HCT116 (cell line): Measurements from ENCODE around the gene GLOD5. TPM values are rescaled to one million over a fixed set of nuclear protein-coding genes. Genes with fewer than 3 reads are reported as not detected.
A peak's percentile ranks its signal among the peaks of the same experiment; 100 is the strongest.

Source experiments
- ATAC-seq: fragments of 200-7000 bp; cut with Tn5 transposase; 2 replicates; pipeline ENCODE4 v1.9.1; 2020; ENCODE audit warnings: mild to moderate bottlenecking, moderate library complexity
- BruUV-seq: library from RNA; stranded (reverse); fragments of 400-500 nt; replicated peaks from 2 replicates; lab custom pipeline; 2021; lab: Mats Ljungman, UMichigan
- CTCF ChIA-PET: fragments of 300-600 bp; sonication (Branson Sonifier 250); formaldehyde crosslinking; loops from one replicate; lab custom pipeline; 2021; ENCODE audit warnings: antibody characterized with exemption; lab: Charles Lee
- POLR2A ChIA-PET: fragments of 300-600, 350-600 bp; sonication (Branson Sonifier 250); formaldehyde crosslinking; loops from one replicate; lab custom pipeline; 2021; ENCODE audit warnings: antibody characterized with exemption; lab: Charles Lee
- RAD21 ChIA-PET, 2 experiments: fragments of 300-600 bp; sonication (Branson Sonifier 250); formaldehyde crosslinking; loops; one replicate each; lab custom pipeline; 2023; ENCODE audit warnings: low total read pairs in 2 of 2; ENCODE audit not compliant: uncharacterized antibody in 2 of 2, unreplicated experiment in 2 of 2, low non-redundant PET in 1 of 2; lab: Charles Lee
- DNase-seq: peaks from one replicate; pipeline ENCODE4 v3.0.0-alpha.2; 2010; ENCODE audit warnings: low read depth, low spot score
- H2AFZ ChIP-seq: fragments of 200-600 bp; shearing (Covaris generic), sonication (generic); 2 replicates; pipeline ENCODE4 v1.6.1; 2017; ENCODE audit warnings: low read depth, mixed run types, mixed read lengths, antibody characterized with exemption, low read length; ENCODE audit not compliant: poor library complexity, severe bottlenecking
- H3K27ac ChIP-seq: 2 replicates; pipeline ENCODE4 v1.5.1; 2012; ENCODE audit warnings: low read depth, low read length
- H3K27me3 ChIP-seq: fragments of 200-600 bp; sonication (generic); 2 replicates; pipeline ENCODE4 v1.6.1; 2016; ENCODE audit warnings: mixed run types, low read length, mixed read lengths; ENCODE audit not compliant: insufficient read depth
- H3K36me3 ChIP-seq, 2 experiments: fragments of 200-500 bp in 1 of 2; fragments of 200-600 bp in 1 of 2; sonication (Bioruptor generic) in 1 of 2; sonication (generic) in 1 of 2; 2 replicates each; pipeline versions ENCODE4 v1.5.1 to v1.6.1; 2014 to 2016; ENCODE audit warnings: low read length in 2 of 2, inconsistent platforms in 1 of 2, mixed read lengths in 1 of 2, mixed run types in 1 of 2; ENCODE audit not compliant: insufficient read depth in 2 of 2, control insufficient read depth in 1 of 2
- H3K4me1 ChIP-seq, 2 experiments: fragments of 200-600 bp in 1 of 2; sonication (generic) in 1 of 2; 2 replicates each; pipeline versions ENCODE4 v1.5.1 to v1.6.1; 2012 to 2017; ENCODE audit warnings: low read length in 2 of 2, inconsistent platforms in 1 of 2, mild to moderate bottlenecking in 1 of 2, mixed read lengths in 1 of 2, mixed run types in 1 of 2, moderate library complexity in 1 of 2; ENCODE audit not compliant: insufficient read depth in 2 of 2, control insufficient read depth in 1 of 2
- H3K4me2 ChIP-seq: fragments of 200-600 bp; sonication (generic); 2 replicates; pipeline ENCODE4 v1.6.1; 2017; ENCODE audit warnings: mixed run types, low read length, mixed read lengths
- H3K4me3 ChIP-seq, 2 experiments: fragments of 200-600 bp in 1 of 2; sonication (generic) in 1 of 2; replicated peaks in 1 of 2; 2 replicates each; pipeline ENCODE4 v1.5.1; 2011 to 2016; ENCODE audit warnings: low read length in 2 of 2, control low read depth in 1 of 2, low read depth in 1 of 2, mild to moderate bottlenecking in 1 of 2, mixed read lengths in 1 of 2, mixed run types in 1 of 2
- H3K79me2 ChIP-seq: fragments of 200-600 bp; sonication (generic); 2 replicates; pipeline ENCODE4 v1.6.1; 2017; ENCODE audit warnings: mild to moderate bottlenecking, mixed run types, low read length, moderate library complexity, mixed read lengths; ENCODE audit not compliant: insufficient read depth
- H3K9ac ChIP-seq: fragments of 200-600 bp; sonication (generic); 2 replicates; pipeline ENCODE4 v1.6.1; 2016; ENCODE audit warnings: low read length, mixed read lengths
- H3K9me2 ChIP-seq: fragments of 200-600 bp; sonication (generic), shearing (Covaris generic); 2 replicates; pipeline ENCODE4 v1.6.1; 2017; ENCODE audit warnings: mixed run types, mild to moderate bottlenecking, moderate library complexity; ENCODE audit not compliant: insufficient read depth
- H3K9me3 ChIP-seq, 2 experiments: fragments of 200-500 bp in 1 of 2; fragments of 200-600 bp in 1 of 2; sonication (Bioruptor generic) in 1 of 2; sonication (generic) in 1 of 2; 2 replicates each; pipeline ENCODE4 v1.6.1; 2014 to 2017; ENCODE audit warnings: low read length in 2 of 2, mixed read lengths in 2 of 2, inconsistent platforms in 1 of 2, low read depth in 1 of 2, mild to moderate bottlenecking in 1 of 2, mixed run types in 1 of 2, moderate library complexity in 1 of 2; ENCODE audit not compliant: control insufficient read depth in 1 of 2, insufficient read depth in 1 of 2
- H4K20me1 ChIP-seq: fragments of 200-600 bp; sonication (generic), shearing (Covaris generic); 2 replicates; pipeline ENCODE4 v1.6.1; 2017; ENCODE audit warnings: mixed run types, mild to moderate bottlenecking, moderate library complexity; ENCODE audit not compliant: insufficient read depth
- ELF1 ChIP-seq: IDR thresholded peaks from 2 replicates; pipeline ENCODE4 v1.6.1; 2012; ENCODE audit warnings: low read depth, borderline replicate concordance
- EZH2 ChIP-seq: fragments of 200-600 bp; sonication (generic); IDR thresholded peaks from 2 replicates; pipeline ENCODE4 v1.6.1; 2017; ENCODE audit warnings: antibody characterized with exemption, mixed run types
- FOSL1 ChIP-seq: IDR thresholded peaks from 2 replicates; pipeline ENCODE4 v1.6.1; 2012; ENCODE audit warnings: low read depth
- JUND ChIP-seq: IDR thresholded peaks from 2 replicates; pipeline ENCODE4 v1.6.1; 2012
- POLR2AphosphoS5 ChIP-seq: IDR thresholded peaks from 2 replicates; pipeline ENCODE4 v1.6.1; 2011; ENCODE audit warnings: mild to moderate bottlenecking, low read depth, low read length, moderate library complexity
- RAD21 ChIP-seq: IDR thresholded peaks from 2 replicates; pipeline ENCODE4 v1.6.1; 2012; ENCODE audit warnings: low read depth, mild to moderate bottlenecking
- REST ChIP-seq: IDR thresholded peaks from 2 replicates; pipeline ENCODE4 v1.6.1; 2012; ENCODE audit warnings: low read depth
- ZFX ChIP-seq: fragments of 450-650 bp; IDR thresholded peaks from 2 replicates; pipeline ENCODE4 v1.6.1; 2017
- intact Hi-C: fragments of 100-400 bp; cut with micrococcal nuclease; formaldehyde crosslinking; loops from 2 replicates; pipeline ENCODE4 v1.10.0; 2022
- total RNA-seq: library from RNA; stranded (reverse); gene quantifications from one replicate; pipeline ENCODE4 v1.2.1, GENCODE V29; 2021; ENCODE audit not compliant: unreplicated experiment
- TF ChIP-seq, protein P1 (sequence below), 3 experiments: fragments of 200-600 bp in 1 of 3; sonication (generic) in 1 of 3; IDR thresholded peaks in 2 of 3; conservative IDR thresholded peaks in 1 of 3; 2 replicates each; pipeline ENCODE4 v1.5.1; 2012 to 2017; ENCODE audit warnings: low read depth in 2 of 3, low read length in 2 of 3, antibody characterized with exemption in 1 of 3, borderline replicate concordance in 1 of 3, control low read depth in 1 of 3, mild to moderate bottlenecking in 1 of 3, mixed read lengths in 1 of 3, mixed run types in 1 of 3, moderate library complexity in 1 of 3; ENCODE audit not compliant: insufficient read depth in 1 of 3
- TF ChIP-seq, protein P2 (sequence below): IDR thresholded peaks from 2 replicates; pipeline ENCODE4 v1.6.1; 2012
- TF ChIP-seq, protein P3 (sequence below): IDR thresholded peaks from 2 replicates; pipeline ENCODE4 v1.6.1; 2011; ENCODE audit warnings: mild to moderate bottlenecking, low read length, moderate library complexity; ENCODE audit not compliant: insufficient replicate concordance; ENCODE audit errors: extremely low read depth

GLOD5 gene
- total RNA-seq, 1 experiment from 2014 or later, result not detected

DNA sequence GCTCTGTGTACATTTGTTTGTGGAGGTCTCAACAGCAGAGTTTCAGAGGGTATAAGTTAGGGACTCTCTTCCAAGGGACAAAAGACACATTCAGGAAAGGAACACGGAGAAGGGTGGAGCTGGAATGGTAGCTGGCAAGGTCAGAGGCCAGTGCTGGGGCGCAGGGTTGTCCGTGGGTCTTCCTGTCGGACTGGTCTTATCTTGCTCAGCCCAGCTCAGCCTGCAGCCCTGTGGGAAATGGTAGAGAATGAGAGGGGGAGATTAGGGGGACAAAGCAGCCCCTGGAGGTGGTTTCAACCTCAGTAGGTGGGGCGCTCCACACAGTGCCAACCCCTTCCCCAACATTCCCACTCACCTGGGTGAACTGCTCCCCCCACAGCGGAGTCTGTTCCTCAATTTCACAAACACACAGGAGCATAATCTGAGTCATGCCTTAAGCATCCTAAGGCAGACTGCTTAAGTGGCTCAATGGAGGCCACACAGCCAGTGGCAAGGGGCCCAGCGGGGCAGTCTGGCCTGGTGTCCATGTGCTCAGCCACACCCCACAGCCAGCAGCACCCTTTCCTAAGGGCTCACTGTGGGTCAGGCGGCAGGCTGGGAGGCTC, 33.5 kb downstream of the GLOD5 start:
- ChIA-PET POLR2A (no interaction called here), RAD21 (no interaction called here), CTCF (no interaction called here)
- Histone ChIP-seq H3K36me3 (no peaks in the 10 kb centered on the region), H3K9ac (peak overlapping the region; percentile 39), H3K27me3 (no peaks in the 10 kb centered on the region), H3K4me3 (no peak overlapping the region), H3K4me2 (peak overlapping the region; percentile 60)
- DNase-seq, result no peak
- TF ChIP-seq, protein P1, sequence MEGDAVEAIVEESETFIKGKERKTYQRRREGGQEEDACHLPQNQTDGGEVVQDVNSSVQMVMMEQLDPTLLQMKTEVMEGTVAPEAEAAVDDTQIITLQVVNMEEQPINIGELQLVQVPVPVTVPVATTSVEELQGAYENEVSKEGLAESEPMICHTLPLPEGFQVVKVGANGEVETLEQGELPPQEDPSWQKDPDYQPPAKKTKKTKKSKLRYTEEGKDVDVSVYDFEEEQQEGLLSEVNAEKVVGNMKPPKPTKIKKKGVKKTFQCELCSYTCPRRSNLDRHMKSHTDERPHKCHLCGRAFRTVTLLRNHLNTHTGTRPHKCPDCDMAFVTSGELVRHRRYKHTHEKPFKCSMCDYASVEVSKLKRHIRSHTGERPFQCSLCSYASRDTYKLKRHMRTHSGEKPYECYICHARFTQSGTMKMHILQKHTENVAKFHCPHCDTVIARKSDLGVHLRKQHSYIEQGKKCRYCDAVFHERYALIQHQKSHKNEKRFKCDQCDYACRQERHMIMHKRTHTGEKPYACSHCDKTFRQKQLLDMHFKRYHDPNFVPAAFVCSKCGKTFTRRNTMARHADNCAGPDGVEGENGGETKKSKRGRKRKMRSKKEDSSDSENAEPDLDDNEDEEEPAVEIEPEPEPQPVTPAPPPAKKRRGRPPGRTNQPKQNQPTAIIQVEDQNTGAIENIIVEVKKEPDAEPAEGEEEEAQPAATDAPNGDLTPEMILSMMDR (IDR thresholded peaks at IDR 0.05 in 2 of 3, conservative IDR thresholded peaks at IDR 0.05 in 1 of 3; ENCODE audit: borderline replicate concordance in 1 of 3, insufficient read depth in 1 of 3, low read depth in 2 of 3, low read length in 2 of 3), result no peak
- TF ChIP-seq EZH2, result no peak
- TF ChIP-seq RAD21, result no peak
- no peak for TF ChIP-seq JUND
- TF ChIP-seq, protein P2, sequence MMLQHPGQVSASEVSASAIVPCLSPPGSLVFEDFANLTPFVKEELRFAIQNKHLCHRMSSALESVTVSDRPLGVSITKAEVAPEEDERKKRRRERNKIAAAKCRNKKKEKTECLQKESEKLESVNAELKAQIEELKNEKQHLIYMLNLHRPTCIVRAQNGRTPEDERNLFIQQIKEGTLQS, result no peak
- TF ChIP-seq FOSL1, result no peak
- TF ChIP-seq ELF1, result no peak
- TF ChIP-seq, all 23 proteins: peak for 0
- Histone ChIP-seq H2AFZ (no peak overlapping the region), H4K20me1 (no peaks in the 10 kb centered on the region), H3K4me1 (peaks cover 11 to 19% of the 10 kb centered on the region in 2 experiments), H3K27ac (no peak overlapping the region; the same call in 1 of the 2 replicates), H3K9me2 (no peaks in the 10 kb centered on the region), H3K79me2 (no peaks in the 10 kb centered on the region), H3K9me3 (no peaks in the 10 kb centered on the region)
- no TSS peak for BruUV-seq
- ATAC-seq, result peak; percentile 81
- intact Hi-C loops, result no loop called here

DNA sequence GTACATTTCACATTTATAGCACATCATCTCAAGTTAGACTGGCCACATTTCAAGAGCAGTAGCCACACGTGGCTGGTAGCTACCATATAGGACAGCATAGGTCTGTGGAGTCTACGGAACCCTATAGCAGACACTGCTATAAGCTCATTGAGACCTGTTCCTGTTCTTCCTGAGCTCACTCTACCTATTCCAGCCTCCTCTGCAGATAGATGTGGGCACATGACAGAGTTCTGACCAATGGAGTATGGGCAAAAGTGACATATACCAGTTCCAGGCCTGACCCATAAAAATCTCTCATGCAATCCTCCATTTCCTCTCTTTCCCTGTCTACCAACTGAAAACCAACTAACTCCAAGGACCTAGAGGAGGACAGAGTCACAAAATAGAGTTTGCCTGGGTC, 36.8 kb downstream of the GLOD5 start:
- Histone ChIP-seq H3K27ac (no peak overlapping the region), H3K36me3 (no peaks in the 10 kb centered on the region), H3K4me2 (no peak overlapping the region), H4K20me1 (no peaks in the 10 kb centered on the region), H3K27me3 (no peaks in the 10 kb centered on the region), H3K9ac (no peak overlapping the region), H3K9me3 (no peaks in the 10 kb centered on the region), H3K79me2 (peaks cover 2% of the 10 kb centered on the region; the same call in 1 of the 2 replicates), H3K4me1 (peaks cover 19 to 33% of the 10 kb centered on the region in 2 experiments), H3K4me3 (no peak overlapping the region), H2AFZ (no peak overlapping the region), H3K9me2 (no peaks in the 10 kb centered on the region)
- no peak for ATAC-seq
- ChIA-PET CTCF (no interaction called here), POLR2A (no interaction called here), RAD21 (interaction anchor here in 1 of 2 experiments (0.6 kb wide), 1 partner anchor 63 kb away, joined by 3 read pairs; no protein-coding TSS in a partner anchor)
- DNase-seq, result no peak
- intact Hi-C loops, result no loop called here
- BruUV-seq, result no TSS peak
- no peak for TF ChIP-seq ELF1
- TF ChIP-seq POLR2AphosphoS5, result no peak
- TF ChIP-seq FOSL1, result no peak
- TF ChIP-seq, protein P3, sequence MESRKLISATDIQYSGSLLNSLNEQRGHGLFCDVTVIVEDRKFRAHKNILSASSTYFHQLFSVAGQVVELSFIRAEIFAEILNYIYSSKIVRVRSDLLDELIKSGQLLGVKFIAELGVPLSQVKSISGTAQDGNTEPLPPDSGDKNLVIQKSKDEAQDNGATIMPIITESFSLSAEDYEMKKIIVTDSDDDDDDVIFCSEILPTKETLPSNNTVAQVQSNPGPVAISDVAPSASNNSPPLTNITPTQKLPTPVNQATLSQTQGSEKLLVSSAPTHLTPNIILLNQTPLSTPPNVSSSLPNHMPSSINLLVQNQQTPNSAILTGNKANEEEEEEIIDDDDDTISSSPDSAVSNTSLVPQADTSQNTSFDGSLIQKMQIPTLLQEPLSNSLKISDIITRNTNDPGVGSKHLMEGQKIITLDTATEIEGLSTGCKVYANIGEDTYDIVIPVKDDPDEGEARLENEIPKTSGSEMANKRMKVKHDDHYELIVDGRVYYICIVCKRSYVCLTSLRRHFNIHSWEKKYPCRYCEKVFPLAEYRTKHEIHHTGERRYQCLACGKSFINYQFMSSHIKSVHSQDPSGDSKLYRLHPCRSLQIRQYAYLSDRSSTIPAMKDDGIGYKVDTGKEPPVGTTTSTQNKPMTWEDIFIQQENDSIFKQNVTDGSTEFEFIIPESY, result no peak
- TF ChIP-seq REST, result no peak
- no peak for TF ChIP-seq ZFX
